Measurements from ENCODE around the gene TICAM2.

The TICAM2 gene

DNA sequence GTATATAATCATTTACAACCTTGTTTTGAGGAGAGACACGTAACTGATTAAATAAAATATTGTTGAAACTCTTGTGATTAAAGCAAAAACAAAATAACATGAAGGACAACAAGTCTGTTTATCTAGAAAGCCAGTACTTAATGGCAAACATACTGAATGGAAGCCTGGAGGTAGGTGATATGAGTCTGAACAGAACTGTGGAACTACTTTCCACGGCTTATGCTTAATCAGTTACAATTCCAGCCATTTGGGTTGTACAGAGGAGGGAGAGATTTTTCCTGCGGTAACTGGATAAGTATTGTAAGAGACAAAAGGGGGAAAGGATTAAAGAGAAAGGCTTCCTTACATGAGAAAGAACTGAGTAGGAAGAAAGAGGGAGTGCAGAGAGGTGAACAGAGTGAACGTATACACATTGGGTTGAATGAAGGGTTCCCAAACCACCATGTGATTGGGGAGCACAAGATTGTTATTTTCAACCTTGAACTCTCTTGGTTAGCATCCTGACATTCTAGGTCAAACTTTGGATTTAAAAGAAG lies 19.2 kb upstream of the TICAM2 start:
- TF ChIP-seq, protein P1, sequence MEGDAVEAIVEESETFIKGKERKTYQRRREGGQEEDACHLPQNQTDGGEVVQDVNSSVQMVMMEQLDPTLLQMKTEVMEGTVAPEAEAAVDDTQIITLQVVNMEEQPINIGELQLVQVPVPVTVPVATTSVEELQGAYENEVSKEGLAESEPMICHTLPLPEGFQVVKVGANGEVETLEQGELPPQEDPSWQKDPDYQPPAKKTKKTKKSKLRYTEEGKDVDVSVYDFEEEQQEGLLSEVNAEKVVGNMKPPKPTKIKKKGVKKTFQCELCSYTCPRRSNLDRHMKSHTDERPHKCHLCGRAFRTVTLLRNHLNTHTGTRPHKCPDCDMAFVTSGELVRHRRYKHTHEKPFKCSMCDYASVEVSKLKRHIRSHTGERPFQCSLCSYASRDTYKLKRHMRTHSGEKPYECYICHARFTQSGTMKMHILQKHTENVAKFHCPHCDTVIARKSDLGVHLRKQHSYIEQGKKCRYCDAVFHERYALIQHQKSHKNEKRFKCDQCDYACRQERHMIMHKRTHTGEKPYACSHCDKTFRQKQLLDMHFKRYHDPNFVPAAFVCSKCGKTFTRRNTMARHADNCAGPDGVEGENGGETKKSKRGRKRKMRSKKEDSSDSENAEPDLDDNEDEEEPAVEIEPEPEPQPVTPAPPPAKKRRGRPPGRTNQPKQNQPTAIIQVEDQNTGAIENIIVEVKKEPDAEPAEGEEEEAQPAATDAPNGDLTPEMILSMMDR (IDR thresholded peaks at IDR 0.05; ENCODE audit: low read depth, low read length, missing control alignments) = no peak
- Histone ChIP-seq H3K4me3 (ENCODE audit: low read depth, low read length) (no peak overlapping the region), H3K27ac (no peak overlapping the region), H3K27me3 (replicated peaks) (no peaks in the 10 kb centered on the region), H3K36me3 (replicated peaks) (peaks cover 22% of the 10 kb centered on the region)
- in situ Hi-C loops (cut with HindIII; ENCODE audit: low pct_ligation_motif_present, low sequenced_read_pairs) = no loop called here
- no peak for DNase-seq

DNA sequence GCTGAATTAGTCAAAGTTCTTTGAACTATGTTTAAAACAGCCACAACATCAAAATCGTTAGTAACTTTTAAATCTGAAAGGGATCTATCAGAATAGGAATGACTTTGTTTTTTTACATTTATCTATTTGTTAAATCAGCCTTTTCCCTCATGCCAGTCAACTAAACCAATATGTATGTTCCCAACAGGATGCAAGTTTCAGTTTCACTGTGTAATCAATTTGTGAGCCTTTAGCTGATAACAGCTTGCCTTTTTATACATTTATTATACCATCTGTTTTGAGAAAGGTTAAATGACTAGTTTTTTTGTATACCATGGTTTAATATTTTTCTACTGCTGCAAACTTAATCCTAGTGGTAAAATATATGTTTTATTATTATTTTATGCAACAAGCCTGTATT lies 14.6 kb upstream of the TICAM2 start:
- no peak overlapping the region for H3K4me3 ChIP-seq (ENCODE audit: low read depth, low read length)
- no peak overlapping the region for H3K27ac ChIP-seq
- no peaks in the 10 kb centered on the region for H3K27me3 ChIP-seq (replicated peaks)
- in situ Hi-C loops (cut with HindIII; ENCODE audit: low pct_ligation_motif_present, low sequenced_read_pairs) = no loop called here
- peaks cover 36% of the 10 kb centered on the region for H3K36me3 ChIP-seq (replicated peaks)
- no peak for DNase-seq
- TF ChIP-seq, protein P1 (IDR thresholded peaks at IDR 0.05; ENCODE audit: low read depth, low read length, missing control alignments) = no peak

DNA sequence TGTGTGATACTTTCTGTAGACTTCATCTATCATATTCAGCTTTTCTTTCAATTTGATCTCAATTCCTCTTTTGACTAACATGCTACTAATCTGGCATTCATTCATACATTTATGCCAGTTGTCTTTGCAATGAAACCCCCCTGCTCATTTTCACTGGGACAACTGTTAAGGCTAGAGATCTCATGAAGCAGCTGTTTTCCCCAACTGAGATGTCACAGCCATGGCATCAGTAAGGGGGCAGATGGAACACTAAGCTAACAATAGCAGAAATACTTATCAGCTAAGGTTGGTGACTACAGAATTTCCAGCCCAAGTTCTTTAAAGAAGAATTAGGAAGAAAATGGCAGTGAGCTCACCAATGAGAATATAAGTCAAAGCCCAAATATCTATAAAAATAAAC lies 14.2 kb upstream of the TICAM2 start:
- H3K4me3 ChIP-seq (ENCODE audit: low read depth, low read length) = no peak overlapping the region
- TF ChIP-seq, protein P1 (IDR thresholded peaks at IDR 0.05; ENCODE audit: low read depth, low read length, missing control alignments) = no peak
- H3K27ac ChIP-seq = no peak overlapping the region
- peaks cover 36% of the 10 kb centered on the region for H3K36me3 ChIP-seq (replicated peaks)
- H3K27me3 ChIP-seq (replicated peaks) = no peaks in the 10 kb centered on the region
- no peak for DNase-seq
- in situ Hi-C loops (cut with HindIII; ENCODE audit: low pct_ligation_motif_present, low sequenced_read_pairs) = no loop called here

DNA sequence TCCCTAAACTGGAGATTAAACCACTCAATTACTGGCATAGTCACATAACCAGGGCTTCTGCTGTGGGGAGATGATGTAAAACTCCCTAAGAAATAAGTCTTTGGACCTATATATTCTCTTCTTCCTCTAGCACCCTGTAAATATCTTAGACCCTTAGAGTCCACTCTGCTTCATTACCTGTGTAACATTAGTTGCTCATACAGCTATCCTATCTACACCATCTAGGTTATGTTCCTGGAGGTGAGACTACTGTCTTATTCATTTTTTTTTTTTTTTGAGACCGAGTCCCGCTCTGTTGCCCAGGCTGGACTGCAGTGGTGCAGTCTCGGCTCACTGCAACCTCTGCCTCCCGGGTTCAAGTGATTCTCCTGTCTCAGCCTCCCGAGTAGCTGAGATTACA lies 9.6 kb upstream of the TICAM2 start:
- H3K27me3 ChIP-seq (replicated peaks) = no peaks in the 10 kb centered on the region
- H3K27ac ChIP-seq = no peak overlapping the region
- no peak for DNase-seq
- in situ Hi-C loops (cut with HindIII; ENCODE audit: low pct_ligation_motif_present, low sequenced_read_pairs) = no loop called here
- TF ChIP-seq, protein P1 (IDR thresholded peaks at IDR 0.05; ENCODE audit: low read depth, low read length, missing control alignments) = no peak
- H3K4me3 ChIP-seq (ENCODE audit: low read depth, low read length) = no peak overlapping the region
- H3K36me3 ChIP-seq (replicated peaks) = peaks cover 17% of the 10 kb centered on the region

DNA sequence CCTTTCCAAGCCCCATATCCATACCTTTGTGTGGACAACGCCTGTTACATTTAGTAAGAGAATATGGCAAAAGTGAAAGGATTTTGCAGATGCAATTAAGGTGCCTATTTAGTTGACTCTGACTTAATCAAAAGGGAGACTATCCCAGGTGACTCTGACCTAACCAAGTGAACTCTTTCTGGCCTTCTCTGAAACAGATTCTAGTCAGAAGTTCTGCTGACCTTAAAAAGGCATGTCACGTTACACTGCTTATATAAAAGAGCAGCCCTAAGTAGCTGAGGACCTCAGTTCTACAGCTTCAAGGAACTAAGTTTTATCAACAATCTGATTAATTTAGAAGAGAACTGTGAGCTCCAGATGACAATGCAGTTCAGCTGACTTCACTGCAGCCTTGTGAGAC lies 5.7 kb upstream of the TICAM2 start:
- Histone ChIP-seq H3K36me3 (replicated peaks) (peaks cover 4% of the 10 kb centered on the region), H3K27me3 (replicated peaks) (no peaks in the 10 kb centered on the region), H3K4me3 (ENCODE audit: low read depth, low read length) (no peak overlapping the region), H3K27ac (no peak overlapping the region)
- TF ChIP-seq, protein P1 (IDR thresholded peaks at IDR 0.05; ENCODE audit: low read depth, low read length, missing control alignments) = no peak
- in situ Hi-C loops (cut with HindIII; ENCODE audit: low pct_ligation_motif_present, low sequenced_read_pairs) = no loop called here
- DNase-seq = no peak

DNA sequence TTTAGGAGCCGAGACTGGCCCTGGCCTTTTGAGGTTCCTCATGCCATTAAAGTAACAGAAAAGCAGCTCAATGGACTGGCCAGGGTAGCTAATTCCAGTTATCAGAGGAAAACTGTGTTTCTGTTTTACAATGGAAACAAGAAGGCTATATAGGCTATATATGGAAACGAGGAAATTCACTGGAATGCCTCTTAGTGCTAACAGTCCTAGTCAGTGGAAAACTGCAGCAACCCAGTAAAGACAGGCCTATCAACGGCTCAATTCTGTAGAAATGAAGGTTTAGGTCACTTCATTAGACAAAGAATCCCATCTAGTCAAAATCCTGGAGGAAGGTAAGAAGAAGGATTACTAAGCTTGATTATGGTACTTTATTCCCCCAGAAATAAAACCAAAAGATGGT lies 3.2 kb upstream of the TICAM2 start:
- TF ChIP-seq, protein P1 (IDR thresholded peaks at IDR 0.05; ENCODE audit: low read depth, low read length, missing control alignments) = no peak
- Histone ChIP-seq H3K27ac (no peak overlapping the region), H3K27me3 (replicated peaks) (no peaks in the 10 kb centered on the region), H3K36me3 (replicated peaks) (no peaks in the 10 kb centered on the region), H3K4me3 (ENCODE audit: low read depth, low read length) (no peak overlapping the region)
- no peak for DNase-seq
- in situ Hi-C loops (cut with HindIII; ENCODE audit: low pct_ligation_motif_present, low sequenced_read_pairs) = no loop called here
